CD4-positive, alpha-beta memory T cell (primary cell): ENCODE results near the gene SULT1C4. TPM values are rescaled to one million over a fixed set of nuclear protein-coding genes. Genes with fewer than 3 reads are reported as not detected.
"Not testable (repeated sequence)": the region's sequence is repeated elsewhere in the genome, so short reads cannot be mapped to it uniquely, and the experiment has no call there.

Source experiments
- CTCF ChIA-PET: fragments of 350-600 bp; sonication (Branson Sonifier 250); formaldehyde crosslinking; loops from one replicate; lab custom pipeline; 2021; ENCODE audit warnings: inconsistent platforms; ENCODE audit not compliant: partially characterized antibody; lab: Charles Lee
- POLR2A ChIA-PET: fragments of 350-600 bp; sonication (Branson Sonifier 250); formaldehyde crosslinking; loops from one replicate; lab custom pipeline; 2021; ENCODE audit not compliant: partially characterized antibody; lab: Charles Lee
- DNase-seq, 5 donors: peaks; one replicate each; pipeline versions ENCODE4 v3.0.0 to v3.0.0-alpha.2; 2020 to 2022; ENCODE audit warnings: mixed read lengths in 1 of 5
- H3K27ac ChIP-seq: one replicate; pipeline ENCODE4 v1.7.0; 2013; ENCODE audit warnings: low read depth, low read length
- H3K27me3 ChIP-seq: 2 replicates; pipeline ENCODE4 v1.7.0; 2013; ENCODE audit warnings: mild to moderate bottlenecking, low read length, moderate library complexity; ENCODE audit not compliant: insufficient read depth
- H3K36me3 ChIP-seq: 2 replicates; pipeline ENCODE4 v1.7.0; 2013; ENCODE audit warnings: mild to moderate bottlenecking, low read length, moderate library complexity; ENCODE audit not compliant: insufficient read depth
- H3K4me1 ChIP-seq: 2 replicates; pipeline ENCODE4 v1.7.0; 2013; ENCODE audit warnings: mild to moderate bottlenecking, low read length, moderate library complexity; ENCODE audit not compliant: insufficient read depth
- H3K4me3 ChIP-seq, 2 donors: one replicate each; pipeline ENCODE4 v1.7.0; 2013; ENCODE audit warnings: low read length in 2 of 2, mild to moderate bottlenecking in 1 of 2
- H3K9me3 ChIP-seq, 2 donors: one replicate each; pipeline ENCODE4 v1.7.0; 2013; ENCODE audit warnings: low read length in 2 of 2, control low read depth in 1 of 2; ENCODE audit not compliant: control insufficient read depth in 1 of 2
- H3K27ac Mint-ChIP-seq, 7 donors: one replicate each; pipeline ENCODE4 v1.8.0; 2020 to 2021; ENCODE audit warnings: mixed read lengths in 7 of 7, mild to moderate bottlenecking in 6 of 7, inconsistent platforms in 3 of 7, moderate library complexity in 3 of 7
- H3K27me3 Mint-ChIP-seq, 2 donors: one replicate each; pipeline ENCODE4 v1.8.0; 2020 to 2021; ENCODE audit warnings: mixed read lengths in 2 of 2
- H3K36me3 Mint-ChIP-seq, 2 donors: one replicate each; pipeline ENCODE4 v1.8.0; 2020 to 2021; ENCODE audit warnings: mixed read lengths in 2 of 2, inconsistent platforms in 1 of 2, mild to moderate bottlenecking in 1 of 2
- H3K4me1 Mint-ChIP-seq, 4 donors: one replicate each; pipeline ENCODE4 v1.8.0; 2020 to 2021; ENCODE audit warnings: mixed read lengths in 4 of 4, mild to moderate bottlenecking in 1 of 4
- H3K4me3 Mint-ChIP-seq, 8 donors: one replicate each; pipeline ENCODE4 v1.8.0; 2020 to 2021; ENCODE audit warnings: mixed read lengths in 8 of 8, mild to moderate bottlenecking in 7 of 8, moderate library complexity in 6 of 8, inconsistent platforms in 3 of 8
- H3K9me3 Mint-ChIP-seq, 8 donors: one replicate each; pipeline ENCODE4 v1.8.0; 2020 to 2021; ENCODE audit warnings: mixed read lengths in 8 of 8, mild to moderate bottlenecking in 5 of 8, inconsistent platforms in 3 of 8, moderate library complexity in 1 of 8
- intact Hi-C: fragments of 100-400 bp; cut with micrococcal nuclease; formaldehyde crosslinking; loops from one replicate; pipeline ENCODE4 v1.15.1; 2023
- polyA plus RNA-seq, 2 donors: library from polyadenylated mRNA; unstranded; fragments of 300-500 nt; fragmentation: Illumina TruSeq; gene quantifications; one replicate each; pipeline ENCODE4 v1.2.3, GENCODE V29; 2021
- total RNA-seq, 2 experiments: library from RNA; stranded (reverse); gene quantifications; one replicate each; pipeline ENCODE4 v1.2.3, GENCODE V29; 2021

SULT1C4 gene
- total and polyA plus RNA-seq, 4 experiments from 2014 or later = not detected

- H3K9me3 ChIP-seq, H3K27me3 ChIP-seq, H3K4me1 Mint-ChIP-seq, H3K9me3 Mint-ChIP-seq, H3K27me3 Mint-ChIP-seq, H3K27ac Mint-ChIP-seq, CTCF ChIA-PET, H3K4me3 Mint-ChIP-seq, DNase-seq, H3K36me3 Mint-ChIP-seq, H3K27ac ChIP-seq, H3K4me3 ChIP-seq, POLR2A ChIA-PET, H3K4me1 ChIP-seq, H3K36me3 ChIP-seq, intact Hi-C loops: not testable (repeated sequence)
Observed at GRCh38 chr2:108435578-108435977, 57.8 kb downstream of the SULT1C4 start.

GRCh38 chr2:108436976-108437375 lies 59.2 kb downstream of the SULT1C4 start:
- H3K27me3 Mint-ChIP-seq = peaks cover 0 to 4% of the 10 kb centered on the region in 2 donors

More at GRCh38 chr2:108436976-108437375, 59.2 kb downstream of the SULT1C4 start:
- H3K4me3 ChIP-seq = no peak overlapping the region
- ChIA-PET POLR2A (no interaction called here), CTCF (no interaction called here)
- DNase-seq = no peak
- H3K36me3 ChIP-seq = no peaks in the 10 kb centered on the region
- no peaks in the 10 kb centered on the region for H3K27me3 ChIP-seq
- no peaks in the 10 kb centered on the region for H3K4me1 ChIP-seq
- no peak overlapping the region for H3K27ac Mint-ChIP-seq
- no peak overlapping the region for H3K4me3 Mint-ChIP-seq
- H3K36me3 Mint-ChIP-seq = no peaks in the 10 kb centered on the region
- intact Hi-C loops = no loop called here
- no peaks in the 10 kb centered on the region for H3K9me3 ChIP-seq
- H3K4me1 Mint-ChIP-seq = no peaks in the 10 kb centered on the region
- H3K9me3 Mint-ChIP-seq = peaks cover 0 to 6% (median 0%) of the 10 kb centered on the region in 8 donors
- H3K27ac ChIP-seq = no peak overlapping the region

Other genes with a start within 250 kb of the SULT1C4 start
- gene SULT1C3, start 138.0 kb upstream of the SULT1C4 start, total RNA-seq = not detected
- not detected for gene SULT1C3, start 138.0 kb upstream of the SULT1C4 start, polyA plus RNA-seq
- under 1 TPM; 0.06 to 0.23 TPM for gene SULT1C2, start 89.1 kb upstream of the SULT1C4 start, total RNA-seq
- gene SULT1C2, start 89.1 kb upstream of the SULT1C4 start, polyA plus RNA-seq = not detected
- 100 to 1,000 TPM; 209 to 232 TPM for gene GCC2, start 71.3 kb downstream of the SULT1C4 start, total RNA-seq
- gene GCC2, start 71.3 kb downstream of the SULT1C4 start, polyA plus RNA-seq = 10 to 100 TPM; 13.7 to 96.6 TPM
- 100 to 1,000 TPM; 126 to 130 TPM for gene LIMS1, start 156.5 kb downstream of the SULT1C4 start, total RNA-seq
- gene LIMS1, start 156.5 kb downstream of the SULT1C4 start, polyA plus RNA-seq = 100 to 1,000 TPM; 242 to 286 TPM